ENCODE measurements around the gene PACS2.

The PACS2 gene

GRCh38 chr14:105446971-105447370 lies 132.4 kb downstream of the PACS2 start:
- no peak for DNase-seq (ENCODE audit: extremely low read depth, insufficient read length)
- TF ChIP-seq CTCF (IDR thresholded peaks at IDR 0.05; ENCODE audit: insufficient read depth, low read length, poor library complexity, severe bottlenecking) = no peak
- H3K27me3 ChIP-seq (replicated peaks; ENCODE audit: control insufficient read depth, insufficient read depth, low read length) = no peaks in the 10 kb centered on the region
- peaks cover 22% of the 10 kb centered on the region for H3K36me3 ChIP-seq (ENCODE audit: control insufficient read depth, insufficient read depth, low read length)
- H3K4me3 ChIP-seq (replicated peaks; ENCODE audit: low read depth, low read length) = no peak overlapping the region
